Ishikawa (cell line): ENCODE measurements around the gene SEMA4C.

Experiments
- CEBPB ChIP-seq: IDR thresholded peaks from 2 replicates; pipeline ENCODE4 v1.6.1; 2012
- CREB1 ChIP-seq: IDR thresholded peaks from 2 replicates; pipeline ENCODE4 v1.6.1; 2012; ENCODE audit warnings: low read depth
- EGR1 ChIP-seq: IDR thresholded peaks from 2 replicates; pipeline ENCODE4 v1.6.1; 2012
- EP300 ChIP-seq: IDR thresholded peaks from 2 replicates; pipeline ENCODE4 v1.6.1; 2012; ENCODE audit warnings: borderline replicate concordance
- FOXM1 ChIP-seq: IDR thresholded peaks from 2 replicates; pipeline ENCODE4 v1.6.1; 2012; ENCODE audit warnings: low read depth, borderline replicate concordance
- NFIC ChIP-seq: IDR thresholded peaks from 2 replicates; pipeline ENCODE4 v1.6.1; 2012
- RAD21 ChIP-seq: IDR thresholded peaks from 2 replicates; pipeline ENCODE4 v1.6.1; 2012; ENCODE audit warnings: low read depth
- TAF1 ChIP-seq: IDR thresholded peaks from 2 replicates; pipeline ENCODE4 v1.6.1; 2012; ENCODE audit warnings: low read depth, mild to moderate bottlenecking
- TCF12 ChIP-seq: IDR thresholded peaks from 2 replicates; pipeline ENCODE4 v1.6.1; 2012; ENCODE audit warnings: low read depth
- TEAD4 ChIP-seq: IDR thresholded peaks from 2 replicates; pipeline ENCODE4 v1.6.1; 2012
- YY1 ChIP-seq: IDR thresholded peaks from 2 replicates; pipeline ENCODE4 v1.6.1; 2012; ENCODE audit warnings: low read depth
- ZBTB7A ChIP-seq: IDR thresholded peaks from 2 replicates; pipeline ENCODE4 v1.6.1; 2012; ENCODE audit warnings: low read depth
- TF ChIP-seq, protein P1 (sequence below): IDR thresholded peaks from 2 replicates; pipeline ENCODE4 v1.6.1; 2012
- TF ChIP-seq, protein P2 (sequence below): IDR thresholded peaks from 2 replicates; pipeline ENCODE4 v1.6.1; 2012
- TF ChIP-seq, protein P3 (sequence below): IDR thresholded peaks from 2 replicates; pipeline ENCODE4 v1.6.1; 2012; ENCODE audit warnings: low read depth, mild to moderate bottlenecking

The SEMA4C gene

DNA sequence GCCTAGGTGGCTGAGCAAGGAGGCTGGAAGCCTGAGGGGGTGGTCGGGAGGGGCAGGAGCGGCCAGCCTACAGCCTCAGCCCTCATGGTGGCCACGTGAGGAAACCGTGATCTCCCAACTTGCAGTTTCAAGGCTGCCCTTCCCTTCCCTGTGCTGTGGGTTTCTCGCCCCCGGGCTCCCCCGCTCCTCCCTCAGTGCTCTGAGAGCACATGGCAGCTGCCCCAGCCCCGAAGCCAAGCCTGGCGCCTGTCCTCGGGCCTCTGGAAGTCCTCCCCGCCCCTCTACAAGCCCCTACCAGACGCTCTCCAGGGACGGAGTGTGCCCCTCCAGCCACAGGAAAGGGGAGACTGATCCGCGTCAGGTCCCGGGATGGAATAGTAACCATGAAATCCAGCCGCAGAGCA lies 25.5 kb downstream of the SEMA4C start:
- TF ChIP-seq TAF1, result no peak

DNA sequence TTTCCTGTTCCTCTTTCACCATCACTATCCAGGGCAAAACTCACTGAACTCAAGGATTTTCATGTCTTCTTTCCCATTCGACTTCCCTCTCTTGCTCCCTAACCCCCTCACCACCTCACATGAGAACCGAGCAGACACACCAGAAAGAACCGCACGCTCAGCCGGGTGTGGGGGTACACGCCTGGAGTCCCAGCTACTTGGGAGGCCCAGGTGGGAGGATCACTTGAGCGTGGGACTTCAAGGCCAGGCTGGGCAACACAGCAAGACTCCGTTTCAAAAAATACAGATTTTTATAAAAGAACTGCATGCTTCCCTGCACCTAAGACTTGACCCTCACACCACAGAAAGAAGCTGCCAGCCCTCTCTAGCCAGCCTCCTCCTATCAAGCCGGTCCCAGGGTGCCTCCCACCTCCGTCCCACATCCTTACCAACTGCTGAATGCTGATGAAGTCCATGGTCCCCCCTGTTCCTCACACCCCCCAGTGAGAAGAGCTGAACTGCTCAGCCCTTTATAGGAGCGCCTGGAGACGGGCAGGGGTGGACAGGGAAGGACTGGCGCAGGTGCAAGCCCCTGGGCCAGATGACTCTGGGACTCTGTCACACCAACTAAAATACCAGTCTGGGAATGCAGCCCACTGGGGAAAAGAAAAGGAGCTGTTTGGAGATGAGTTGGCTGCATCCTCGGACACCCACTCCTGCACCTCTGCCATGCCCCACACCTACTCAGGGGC lies 26.2 kb downstream of the SEMA4C start, which contains the start of gene ANKRD23:
TSS of gene ANKRD23 (minus strand) at position 484 of the 731 bp plus-strand sequence. CDS start at position 455, 29 bp downstream.
- no peak for TF ChIP-seq ZBTB7A
- TF ChIP-seq, protein P1, sequence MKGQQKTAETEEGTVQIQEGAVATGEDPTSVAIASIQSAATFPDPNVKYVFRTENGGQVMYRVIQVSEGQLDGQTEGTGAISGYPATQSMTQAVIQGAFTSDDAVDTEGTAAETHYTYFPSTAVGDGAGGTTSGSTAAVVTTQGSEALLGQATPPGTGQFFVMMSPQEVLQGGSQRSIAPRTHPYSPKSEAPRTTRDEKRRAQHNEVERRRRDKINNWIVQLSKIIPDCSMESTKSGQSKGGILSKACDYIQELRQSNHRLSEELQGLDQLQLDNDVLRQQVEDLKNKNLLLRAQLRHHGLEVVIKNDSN, result no peak
- TF ChIP-seq, protein P2, sequence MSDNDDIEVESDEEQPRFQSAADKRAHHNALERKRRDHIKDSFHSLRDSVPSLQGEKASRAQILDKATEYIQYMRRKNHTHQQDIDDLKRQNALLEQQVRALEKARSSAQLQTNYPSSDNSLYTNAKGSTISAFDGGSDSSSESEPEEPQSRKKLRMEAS, result no peak

DNA sequence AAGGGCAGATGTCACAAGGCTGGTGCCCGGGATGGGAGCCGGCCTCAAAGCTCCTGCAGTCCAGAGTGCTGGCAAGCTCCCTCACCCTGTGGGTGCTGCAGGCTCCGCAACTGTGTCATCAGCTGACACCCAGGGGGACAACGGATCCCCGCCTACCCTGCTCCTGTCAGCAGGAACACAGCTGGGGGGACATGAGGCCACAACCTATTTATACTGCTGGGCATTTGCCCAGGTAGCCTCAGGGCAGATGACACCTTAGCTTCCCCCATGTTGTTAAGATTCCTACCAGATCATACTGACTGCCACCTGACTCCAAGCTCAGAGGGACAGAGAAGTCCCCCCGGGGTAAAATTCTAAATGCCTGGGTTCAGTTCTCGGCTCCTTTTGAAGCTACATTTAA lies 27.3 kb downstream of the SEMA4C start:
- no peak for TF ChIP-seq ZBTB7A
- TF ChIP-seq TAF1, result no peak
- TF ChIP-seq, protein P1, result no peak
- no peak for TF ChIP-seq TCF12
- TF ChIP-seq EP300, result no peak

DNA sequence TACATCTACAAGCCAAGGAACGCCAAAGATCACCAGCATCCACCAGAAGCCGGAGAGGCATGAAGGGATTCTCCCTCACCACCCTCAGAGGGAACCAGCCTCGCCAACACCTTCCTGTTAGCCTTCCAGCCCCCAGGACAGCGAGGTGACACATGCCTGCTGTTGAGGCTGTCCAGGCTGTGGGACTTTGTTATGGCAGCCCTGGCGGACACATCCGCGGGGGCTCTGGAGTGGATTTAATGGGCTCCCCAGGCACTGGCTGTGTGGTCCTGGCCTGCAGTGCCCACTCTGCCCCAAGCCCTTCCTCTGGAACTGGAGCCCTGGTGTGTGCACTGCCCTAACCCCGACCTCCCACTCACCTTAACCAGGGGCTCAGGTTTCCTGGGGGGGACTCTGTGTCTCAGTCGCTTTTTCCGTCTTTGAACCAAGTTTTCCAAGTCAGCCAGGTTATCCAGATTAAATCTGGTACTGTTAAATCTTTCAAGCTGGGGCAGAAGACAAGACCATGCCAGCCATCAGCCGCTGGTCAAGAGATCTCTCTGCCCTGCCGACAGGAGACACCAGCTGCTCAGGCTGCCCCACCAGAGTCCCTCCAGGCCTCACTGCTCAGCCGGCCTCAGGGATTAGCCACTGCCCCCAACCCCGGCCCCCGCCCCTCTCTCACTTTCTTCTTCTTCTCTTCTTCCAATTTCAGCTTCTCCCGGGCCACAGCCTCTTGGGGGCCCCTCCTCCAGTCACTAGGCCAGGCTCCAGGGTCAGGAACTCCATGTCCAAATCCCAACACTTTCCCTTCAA lies 28.0 kb downstream of the SEMA4C start:
- TF ChIP-seq, protein P2, result no peak
- TF ChIP-seq RAD21, result no peak
- TF ChIP-seq NFIC, result no peak
- TF ChIP-seq, protein P1, result no peak

DNA sequence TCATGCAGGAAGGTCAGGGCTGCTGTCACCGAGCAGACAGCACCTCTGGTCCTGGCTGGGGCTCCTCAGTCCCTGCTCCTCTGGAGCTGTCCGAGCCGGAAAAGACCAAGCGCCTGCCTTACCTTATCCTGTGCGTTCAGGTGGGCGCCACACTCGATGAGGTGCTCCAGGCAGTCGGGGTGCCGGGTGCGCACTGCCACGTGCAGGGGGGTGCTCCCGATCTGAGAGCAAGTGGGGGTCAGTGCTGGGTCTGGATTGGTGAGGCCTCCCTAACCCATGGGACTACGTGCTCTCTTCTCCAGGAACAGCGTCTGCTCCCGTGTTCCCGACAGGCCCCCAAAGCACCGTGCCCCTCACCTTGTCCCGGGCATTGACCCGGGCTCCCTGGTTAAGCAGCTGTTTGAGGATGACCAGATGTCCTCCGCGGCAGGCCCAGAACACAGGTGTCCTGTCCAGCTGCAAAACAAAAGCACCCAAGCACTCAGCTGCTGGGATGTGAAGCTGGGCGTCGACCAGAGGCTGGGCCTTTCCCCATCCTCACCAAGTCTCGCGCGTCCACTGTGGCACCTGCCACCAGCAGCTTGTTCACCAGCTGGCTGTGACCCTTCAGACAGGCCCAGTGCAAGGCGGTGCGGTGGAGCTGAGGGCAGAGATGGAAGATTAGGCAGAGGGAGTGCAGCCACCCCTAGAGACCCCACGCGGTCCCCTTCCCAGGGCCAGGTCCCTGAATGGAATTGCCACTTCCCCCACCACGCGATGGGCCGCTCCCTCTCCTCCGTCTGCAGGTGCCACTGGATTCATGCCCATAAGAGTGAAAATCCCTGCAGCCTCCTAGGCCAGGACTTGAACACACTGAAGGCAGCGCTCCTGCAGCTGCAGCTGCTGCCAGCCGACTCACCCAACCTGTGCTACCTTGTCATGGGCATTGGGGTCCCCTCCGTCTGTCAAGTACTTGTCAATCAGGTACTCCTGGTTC lies 29.7 kb downstream of the SEMA4C start:
- TF ChIP-seq ZBTB7A (no peak), FOXM1 (no peak), CEBPB (no peak), TAF1 (no peak)
- TF ChIP-seq, protein P2, result no peak

DNA sequence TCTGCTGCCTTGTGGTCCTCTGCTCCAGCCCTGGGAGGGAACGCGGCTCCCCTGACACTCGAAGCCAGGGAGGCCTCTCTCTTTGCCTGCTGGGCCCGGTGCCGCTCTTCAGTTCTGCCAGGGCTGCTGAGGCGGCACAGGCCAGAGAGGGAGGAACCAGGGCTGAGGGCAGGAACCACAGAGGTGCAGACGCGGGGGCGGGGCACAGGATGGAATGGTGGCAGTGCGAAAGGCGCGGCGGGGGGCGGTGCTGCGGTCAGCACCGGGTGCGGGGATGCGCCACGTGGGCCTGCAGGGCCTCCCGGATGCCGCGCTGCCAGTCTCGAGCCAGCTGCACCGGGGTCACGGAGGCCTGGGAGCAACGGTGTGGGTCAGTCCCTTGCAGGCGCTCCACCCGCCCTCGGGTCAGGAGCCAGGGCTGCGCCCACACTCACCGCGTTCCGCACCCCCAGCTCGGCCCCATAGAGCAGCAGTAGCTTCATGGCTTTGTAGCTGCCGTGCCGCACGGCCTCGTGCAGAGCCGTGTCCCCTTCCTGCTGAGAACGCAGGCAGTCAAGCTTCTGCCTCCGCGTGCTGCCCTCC lies 30.5 kb downstream of the SEMA4C start:
- TF ChIP-seq, protein P2, result no peak
- TF ChIP-seq TEAD4, result no peak
- no peak for TF ChIP-seq RAD21
- TF ChIP-seq, protein P1, result no peak
- no peak for TF ChIP-seq EGR1
- no peak for TF ChIP-seq TCF12
- TF ChIP-seq NFIC, result no peak
- TF ChIP-seq CREB1, result no peak
- TF ChIP-seq, protein P3, sequence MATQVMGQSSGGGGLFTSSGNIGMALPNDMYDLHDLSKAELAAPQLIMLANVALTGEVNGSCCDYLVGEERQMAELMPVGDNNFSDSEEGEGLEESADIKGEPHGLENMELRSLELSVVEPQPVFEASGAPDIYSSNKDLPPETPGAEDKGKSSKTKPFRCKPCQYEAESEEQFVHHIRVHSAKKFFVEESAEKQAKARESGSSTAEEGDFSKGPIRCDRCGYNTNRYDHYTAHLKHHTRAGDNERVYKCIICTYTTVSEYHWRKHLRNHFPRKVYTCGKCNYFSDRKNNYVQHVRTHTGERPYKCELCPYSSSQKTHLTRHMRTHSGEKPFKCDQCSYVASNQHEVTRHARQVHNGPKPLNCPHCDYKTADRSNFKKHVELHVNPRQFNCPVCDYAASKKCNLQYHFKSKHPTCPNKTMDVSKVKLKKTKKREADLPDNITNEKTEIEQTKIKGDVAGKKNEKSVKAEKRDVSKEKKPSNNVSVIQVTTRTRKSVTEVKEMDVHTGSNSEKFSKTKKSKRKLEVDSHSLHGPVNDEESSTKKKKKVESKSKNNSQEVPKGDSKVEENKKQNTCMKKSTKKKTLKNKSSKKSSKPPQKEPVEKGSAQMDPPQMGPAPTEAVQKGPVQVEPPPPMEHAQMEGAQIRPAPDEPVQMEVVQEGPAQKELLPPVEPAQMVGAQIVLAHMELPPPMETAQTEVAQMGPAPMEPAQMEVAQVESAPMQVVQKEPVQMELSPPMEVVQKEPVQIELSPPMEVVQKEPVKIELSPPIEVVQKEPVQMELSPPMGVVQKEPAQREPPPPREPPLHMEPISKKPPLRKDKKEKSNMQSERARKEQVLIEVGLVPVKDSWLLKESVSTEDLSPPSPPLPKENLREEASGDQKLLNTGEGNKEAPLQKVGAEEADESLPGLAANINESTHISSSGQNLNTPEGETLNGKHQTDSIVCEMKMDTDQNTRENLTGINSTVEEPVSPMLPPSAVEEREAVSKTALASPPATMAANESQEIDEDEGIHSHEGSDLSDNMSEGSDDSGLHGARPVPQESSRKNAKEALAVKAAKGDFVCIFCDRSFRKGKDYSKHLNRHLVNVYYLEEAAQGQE, result no peak
- TF ChIP-seq EP300, result no peak
- no peak for TF ChIP-seq FOXM1
- no peak for TF ChIP-seq ZBTB7A
- TF ChIP-seq CEBPB, result no peak
- no peak for TF ChIP-seq YY1
- TF ChIP-seq TAF1, result no peak
